Raji (cell line): ENCODE results near the gene RASSF4.

Experiments
- POLR2A ChIP-seq: IDR thresholded peaks from 2 replicates; pipeline ENCODE4 v1.6.1; 2011; ENCODE audit warnings: low read depth, low read length, control low read depth; ENCODE audit not compliant: insufficient read depth

Gene RASSF4

DNA sequence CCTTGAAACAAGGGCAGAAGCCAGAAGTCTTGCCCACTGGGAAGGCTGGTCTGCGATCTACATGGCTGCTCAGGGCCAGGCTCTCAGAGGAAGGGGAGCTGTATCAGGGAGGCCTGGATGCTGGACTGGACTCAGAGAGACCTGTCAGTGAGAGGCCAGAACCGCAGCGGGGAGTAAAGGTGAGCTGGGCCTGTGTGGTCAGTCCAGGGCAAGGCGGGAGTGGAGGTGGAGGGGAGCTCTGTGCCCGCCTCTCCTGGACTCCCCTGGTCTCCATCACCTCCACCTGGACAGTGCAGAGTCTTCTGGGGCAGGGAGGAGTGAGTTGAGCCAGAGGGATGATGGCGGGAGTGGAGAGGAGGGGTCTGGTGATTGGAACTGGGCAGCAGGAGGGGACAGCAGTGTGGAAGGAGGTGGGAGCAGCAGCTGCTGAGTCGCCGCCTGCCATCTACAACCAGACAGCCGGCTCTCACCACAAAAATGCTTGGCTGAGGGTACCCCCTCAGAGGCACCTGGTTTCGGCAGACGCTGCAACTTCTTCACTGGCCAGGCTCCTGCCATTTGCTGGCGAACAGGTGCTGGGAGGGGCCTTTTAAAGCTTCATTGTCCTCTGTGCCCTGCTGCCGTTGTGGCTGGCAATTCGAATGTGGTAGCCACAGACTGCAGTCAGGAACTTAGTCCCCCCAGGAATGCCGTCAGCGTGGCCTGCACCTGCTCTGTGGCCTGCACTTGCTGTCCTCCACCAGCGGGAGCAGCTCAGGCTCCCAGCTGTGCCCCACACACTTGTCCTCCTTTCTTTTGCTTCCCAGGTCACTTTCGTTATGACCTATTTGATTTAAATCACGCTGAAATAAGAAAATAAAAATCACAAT lies 3.5 kb downstream of the RASSF4 start:
- no peak for TF ChIP-seq POLR2A

DNA sequence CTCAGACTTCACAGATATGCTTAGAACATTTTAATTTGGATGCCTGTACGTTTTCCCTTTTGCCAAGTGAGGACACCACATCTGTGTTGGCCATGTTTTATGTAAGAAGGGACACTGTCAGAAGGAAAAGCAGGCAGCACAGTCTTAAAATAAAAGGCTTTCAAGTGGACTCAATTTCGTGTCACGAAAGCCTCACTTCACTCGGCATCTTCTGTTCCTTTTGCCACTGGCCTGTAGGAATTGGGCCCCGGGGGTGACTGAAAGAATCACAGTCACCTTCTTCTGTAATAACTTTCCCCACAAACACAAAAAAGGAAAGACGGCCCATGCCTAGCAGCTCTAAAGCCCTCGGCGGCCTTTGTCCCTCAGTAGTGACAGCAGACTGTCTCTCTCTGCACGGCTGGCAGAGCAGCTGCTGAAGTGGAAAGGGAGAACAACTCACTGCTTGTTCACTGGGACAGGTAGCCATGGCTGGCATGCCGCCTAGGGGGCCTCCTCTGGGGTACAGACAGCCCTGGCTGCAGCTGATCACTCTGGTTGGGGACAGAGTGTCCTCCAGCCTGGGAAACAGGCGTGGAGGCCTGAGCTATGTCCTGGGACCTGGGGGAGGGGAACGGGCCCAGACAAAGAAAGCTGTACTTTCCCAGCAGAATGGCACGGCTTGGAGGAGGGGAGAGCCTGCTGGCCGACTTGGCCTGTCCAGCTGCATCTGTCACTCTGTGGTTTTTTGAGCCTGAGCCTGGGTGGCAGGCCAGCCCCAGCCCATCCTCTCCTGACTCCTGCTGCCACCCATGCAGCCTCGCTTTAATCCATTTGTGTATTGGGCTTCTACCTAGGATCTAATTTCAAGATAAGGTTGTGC lies 4.4 kb downstream of the RASSF4 start:
- TF ChIP-seq POLR2A = no peak

DNA sequence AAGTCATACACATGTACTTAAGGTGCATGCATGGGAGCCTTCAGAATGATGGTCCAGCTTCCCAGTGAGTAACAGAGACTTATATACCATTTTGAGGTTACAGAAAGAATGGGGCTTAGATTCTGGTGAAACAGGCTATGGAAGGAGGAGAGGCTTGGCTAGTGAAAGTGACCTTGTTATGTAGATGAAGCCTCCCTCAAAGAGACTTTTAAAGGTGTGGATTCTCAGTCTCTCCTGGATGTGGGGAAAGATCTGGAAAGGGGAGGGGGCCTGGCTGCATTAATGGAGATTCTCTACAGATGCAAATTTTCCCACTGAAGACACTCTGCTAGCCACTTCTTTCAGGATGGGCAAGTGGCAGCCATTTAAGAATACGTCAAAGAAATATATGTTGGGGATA lies 5.5 kb downstream of the RASSF4 start:
- no peak for TF ChIP-seq POLR2A

DNA sequence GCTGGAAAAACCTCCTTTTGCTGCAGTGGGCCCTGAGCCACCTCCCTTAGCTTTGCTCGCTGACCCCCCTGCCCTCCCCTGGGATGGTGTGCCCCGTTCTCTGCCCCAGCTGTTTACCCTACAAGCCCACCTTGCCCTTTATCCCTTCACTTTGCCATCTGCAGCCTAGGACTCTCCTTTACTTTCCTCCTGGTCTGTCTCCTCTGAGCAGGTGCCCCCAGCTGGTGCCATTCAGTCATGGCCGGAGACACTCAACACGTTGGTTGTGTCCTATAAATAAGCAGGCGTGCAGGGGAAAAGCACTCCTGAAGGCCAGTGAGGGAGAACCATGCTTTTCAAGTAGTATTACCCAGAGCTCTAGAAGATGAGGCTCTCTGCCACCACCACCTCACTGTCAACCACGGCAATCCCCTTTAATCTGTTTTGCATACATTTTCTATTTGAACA lies 6.1 kb downstream of the RASSF4 start:
- no peak for TF ChIP-seq POLR2A

DNA sequence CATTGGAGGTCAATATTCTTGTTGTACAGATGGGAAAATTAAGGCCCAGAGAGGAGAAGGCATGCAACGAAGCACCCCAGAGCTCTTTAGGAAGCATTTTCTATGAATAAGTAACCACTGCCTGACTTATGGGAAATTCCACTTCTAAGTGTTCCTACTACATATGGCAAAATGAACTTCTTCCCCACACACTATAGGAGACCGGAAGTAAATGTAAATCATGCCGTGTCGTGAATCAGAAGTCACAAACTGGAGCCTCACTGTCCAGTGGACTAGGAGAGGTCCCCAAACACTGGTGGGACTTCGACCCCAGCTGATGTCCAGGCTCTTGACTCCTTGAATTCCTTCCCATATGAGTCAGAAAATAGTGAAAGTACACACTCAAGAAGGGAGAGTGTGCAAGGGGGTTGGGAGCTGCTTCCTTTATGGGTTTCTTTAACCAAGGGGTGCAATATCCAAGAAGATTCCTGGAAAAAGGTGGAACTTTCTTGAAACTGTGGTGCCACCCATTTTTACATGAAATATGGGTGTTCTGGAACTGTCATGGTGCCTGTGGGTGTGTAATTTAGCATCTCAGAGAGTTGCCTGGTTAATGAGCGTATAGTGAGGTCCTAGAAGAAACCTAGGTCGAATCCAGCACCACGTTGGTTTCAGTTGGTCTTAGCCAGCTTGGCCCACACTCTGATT lies 6.7 kb downstream of the RASSF4 start:
- TF ChIP-seq POLR2A = no peak

DNA sequence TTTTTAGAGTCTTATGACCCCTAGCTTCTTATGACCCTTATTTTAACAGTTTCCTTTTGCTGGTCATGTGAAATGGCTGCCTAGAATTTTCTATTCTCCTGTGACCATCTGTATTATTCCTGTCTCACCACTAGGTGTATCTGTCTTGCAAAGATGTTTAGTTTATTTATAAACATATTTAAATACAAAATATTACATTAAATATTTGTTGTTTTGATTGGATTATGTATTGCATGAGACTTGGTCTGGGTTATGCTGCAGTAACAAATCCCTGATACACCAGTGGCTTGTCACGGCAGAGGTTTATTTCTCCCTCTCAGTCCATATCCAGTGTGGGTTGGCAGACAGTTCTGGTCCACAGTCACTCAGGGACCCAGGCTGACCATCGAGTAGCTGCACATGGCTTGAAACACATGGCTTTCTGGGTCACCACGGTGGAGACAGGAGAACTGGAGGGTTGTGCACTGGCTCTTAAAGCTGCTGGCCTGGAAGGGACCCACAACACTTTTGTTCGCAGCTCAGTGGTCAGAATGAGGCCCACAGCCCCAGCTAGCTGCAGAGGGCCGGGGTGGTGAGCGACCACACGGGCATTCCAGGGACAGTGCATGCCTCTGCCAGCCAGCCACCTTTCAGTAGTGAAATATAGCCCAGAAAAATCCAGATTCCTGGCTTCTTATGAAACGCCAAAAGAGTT lies 7.4 kb downstream of the RASSF4 start:
- TF ChIP-seq POLR2A = no peak

DNA sequence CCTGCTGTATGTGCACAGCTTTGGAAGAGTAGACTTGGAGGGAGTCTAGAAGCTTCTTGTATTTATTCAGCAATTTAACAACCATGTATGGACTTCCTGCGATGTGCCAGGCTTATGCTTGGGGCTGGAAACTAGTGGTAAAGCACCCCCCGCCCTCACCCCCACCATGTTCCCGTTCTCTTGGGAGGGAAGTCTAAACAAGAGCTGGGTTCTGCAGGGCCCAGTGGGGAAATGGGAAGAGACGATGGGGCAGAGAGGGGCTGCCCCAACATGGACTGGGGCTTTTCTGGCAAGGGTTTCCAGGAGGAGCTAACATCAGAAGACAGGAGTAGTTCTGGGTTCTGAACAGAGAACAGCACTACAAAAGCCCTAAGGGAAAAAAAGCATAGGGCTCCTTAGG lies 8.0 kb downstream of the RASSF4 start:
- TF ChIP-seq POLR2A = no peak

DNA sequence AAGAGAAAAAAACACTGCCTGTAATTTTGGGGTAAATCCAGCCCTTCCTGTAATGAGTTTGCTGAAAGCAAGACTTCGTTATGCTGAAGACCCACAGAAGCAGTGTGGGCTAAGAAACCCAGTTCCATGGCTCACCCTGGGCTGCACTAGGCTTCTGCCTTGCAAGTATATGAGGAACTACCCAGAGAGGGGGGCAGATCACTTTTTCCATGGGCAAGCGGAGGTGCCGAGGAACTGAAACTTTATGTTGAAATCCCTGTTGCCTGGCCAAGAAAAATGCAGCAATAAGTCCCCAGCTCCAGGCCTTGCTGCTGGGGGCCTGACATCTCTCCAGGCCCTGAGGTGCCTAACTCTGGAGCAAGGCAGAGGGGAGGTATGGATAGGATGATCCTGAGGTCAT lies 8.5 kb downstream of the RASSF4 start:
- no peak for TF ChIP-seq POLR2A

DNA sequence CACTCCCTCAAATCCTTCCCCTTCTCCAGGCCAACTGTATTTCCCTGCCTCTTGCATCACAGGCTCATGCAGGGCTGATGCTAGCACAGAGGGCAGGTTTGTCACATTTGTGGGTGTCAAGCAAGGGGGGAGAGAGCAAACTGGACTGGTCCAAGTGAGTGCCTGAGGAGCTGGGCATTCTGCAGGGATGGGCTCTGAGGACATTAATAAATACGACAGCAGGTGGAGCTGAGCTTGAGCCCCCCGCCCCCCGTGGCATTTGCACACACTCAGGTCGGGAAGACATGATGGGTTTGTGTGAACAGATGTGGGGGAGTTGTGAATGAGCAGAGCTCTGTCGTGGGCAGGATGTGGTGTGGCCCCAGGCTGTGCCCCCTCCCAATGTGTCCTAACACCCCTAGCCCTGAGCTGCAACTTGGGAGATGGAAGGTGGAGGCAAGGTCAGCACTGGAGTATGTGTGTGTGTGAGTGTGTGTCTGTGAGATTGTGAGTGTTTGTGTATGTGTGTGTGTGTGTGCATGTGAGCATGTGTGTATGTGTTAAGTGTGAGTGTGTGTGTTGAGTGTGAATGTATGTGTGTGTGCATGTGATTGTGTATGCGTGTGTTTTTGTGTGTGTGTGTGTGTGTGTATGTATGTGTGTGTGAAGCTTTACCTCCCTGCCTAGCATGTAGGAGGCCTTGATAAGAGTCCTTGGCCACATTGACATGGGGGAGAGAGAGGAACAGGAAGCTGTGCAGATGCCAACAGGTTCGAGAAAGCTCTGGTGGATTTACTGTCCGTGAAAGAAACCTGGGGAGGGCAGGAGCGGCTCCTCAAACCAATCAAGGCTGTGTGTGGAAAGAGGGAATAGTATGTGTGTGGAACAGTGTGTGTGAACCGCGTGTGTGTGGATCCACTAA lies 9.1 kb downstream of the RASSF4 start:
- TF ChIP-seq POLR2A = no peak

DNA sequence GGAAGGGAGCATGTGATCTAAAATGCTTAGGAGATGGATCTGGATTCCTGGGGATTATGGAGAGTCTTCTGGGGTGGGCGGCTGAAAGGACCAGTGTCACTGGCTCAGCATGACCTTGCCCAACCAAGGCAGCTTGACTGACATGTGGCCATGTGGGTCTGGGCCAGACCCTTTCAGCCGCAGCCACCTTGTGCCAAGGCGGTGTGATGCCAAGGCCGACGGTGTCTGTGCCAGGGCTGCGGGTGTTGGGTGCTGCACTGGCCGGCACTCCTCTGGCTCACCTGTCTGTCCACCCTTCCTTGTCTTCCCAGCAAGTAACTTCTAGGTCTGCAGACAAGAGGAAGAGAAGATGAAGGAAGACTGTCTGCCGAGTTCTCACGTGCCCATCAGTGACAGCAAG lies 10.3 kb downstream of the RASSF4 start:
- TF ChIP-seq POLR2A = no peak

DNA sequence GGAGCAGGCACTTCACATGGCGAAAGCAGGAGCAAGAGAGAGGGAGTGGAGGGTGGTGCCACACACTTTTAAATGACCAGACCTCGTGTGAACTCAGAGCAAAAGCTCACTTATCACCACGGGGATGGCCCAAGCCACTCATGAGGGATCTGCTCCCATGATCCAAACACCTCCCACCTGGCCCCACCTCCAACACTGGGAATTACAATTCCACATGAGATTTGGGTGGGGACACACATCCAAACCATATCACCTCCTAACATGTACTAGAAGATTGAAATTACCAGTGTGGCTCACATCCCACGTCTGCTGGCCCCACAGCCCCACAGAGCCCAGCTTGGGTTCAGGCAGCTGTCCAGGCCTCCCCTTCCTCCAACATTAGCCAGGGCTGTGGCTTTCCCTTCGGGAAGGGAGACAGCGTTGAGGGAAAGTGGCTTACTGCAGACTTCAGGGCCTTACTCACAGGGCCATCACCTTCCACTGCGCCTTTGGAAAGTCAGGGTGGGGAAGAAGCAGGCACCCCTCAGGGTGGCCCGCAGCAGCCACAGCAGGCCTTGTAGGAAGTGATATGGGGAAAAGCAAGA lies 11.3 kb downstream of the RASSF4 start:
- no peak for TF ChIP-seq POLR2A

DNA sequence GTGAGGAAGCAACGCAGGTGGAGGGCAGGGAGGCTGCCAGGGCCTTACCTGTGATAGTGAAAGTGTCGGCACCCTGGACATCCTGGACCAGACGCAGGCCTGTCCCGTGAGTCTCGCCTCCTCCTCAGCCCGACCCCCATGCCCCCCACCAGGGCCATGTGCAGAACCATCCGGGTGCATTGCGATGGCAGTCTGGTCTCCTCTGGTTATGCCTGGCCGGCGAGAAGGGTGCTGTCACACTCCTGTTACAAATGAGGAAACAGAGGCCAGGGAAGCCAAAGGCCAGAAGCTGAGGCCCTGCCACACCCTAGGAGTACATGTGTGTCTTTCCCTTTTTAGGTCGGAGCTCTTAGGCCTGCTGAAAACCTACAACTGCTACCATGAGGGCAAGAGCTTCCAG lies 11.8 kb downstream of the RASSF4 start:
- no peak for TF ChIP-seq POLR2A

DNA sequence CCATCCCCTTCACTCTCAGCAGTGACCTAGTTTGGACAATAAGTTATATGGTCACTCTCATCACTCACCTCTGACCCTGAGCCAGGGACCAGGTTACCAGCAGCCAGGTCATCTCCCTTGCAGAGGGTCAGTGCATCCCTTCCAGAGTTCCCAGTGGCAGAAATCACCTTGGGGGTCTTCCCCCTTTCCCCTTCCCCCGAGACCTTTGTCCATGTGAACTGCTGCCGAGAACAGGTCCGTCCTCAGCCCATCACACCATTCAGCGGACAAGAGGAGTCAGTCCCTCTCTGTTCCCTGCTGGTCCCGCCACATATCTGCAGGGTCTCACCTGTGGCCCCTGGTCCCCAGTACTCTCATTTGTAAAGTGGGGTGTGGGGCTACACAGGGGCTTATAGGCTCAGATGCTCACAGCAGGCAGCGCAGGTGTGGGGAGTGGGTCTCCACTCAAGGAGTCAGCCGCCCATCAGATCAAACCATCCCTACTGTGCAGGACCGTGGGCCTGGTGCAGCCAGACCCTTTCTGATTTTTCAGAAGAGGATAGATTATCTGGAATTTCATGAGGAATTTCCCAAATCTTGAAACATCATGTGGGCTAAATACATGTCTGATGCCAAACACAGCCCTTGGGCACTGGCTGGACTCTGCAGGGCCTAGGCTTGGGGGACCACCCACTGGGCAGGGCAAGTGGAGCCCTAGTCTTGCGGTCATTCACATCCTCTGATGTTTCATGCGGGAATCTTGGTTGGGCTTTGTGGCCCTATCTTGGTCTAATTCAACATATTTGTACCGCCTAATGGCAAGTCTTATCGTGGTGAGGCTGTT lies 12.5 kb downstream of the RASSF4 start:
- no peak for TF ChIP-seq POLR2A
